ENCODE measurements around the gene MAMDC2.

DNA sequence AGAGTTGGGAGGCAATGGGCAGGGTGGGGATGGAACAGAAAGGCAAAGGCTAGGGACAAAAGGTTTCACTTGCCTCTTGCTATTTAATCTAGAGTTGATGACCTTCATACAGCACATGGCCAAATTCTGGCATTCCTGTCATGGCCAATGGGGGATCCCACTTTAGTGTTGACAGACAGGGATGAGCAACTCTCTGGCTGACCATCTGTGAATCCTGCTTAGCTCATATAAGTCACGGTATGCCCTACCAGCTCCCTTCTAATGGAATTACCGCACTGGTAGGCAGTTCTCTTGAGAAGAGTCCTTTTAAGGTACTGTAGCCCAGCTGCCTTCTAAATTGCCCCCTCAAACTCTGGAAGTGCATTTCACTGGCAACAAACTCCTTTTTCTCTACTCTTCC is 76.1 kb downstream of the MAMDC2 start:
- TF ChIP-seq EZH2 (IDR thresholded peaks at IDR 0.05; ENCODE audit: borderline replicate concordance, insufficient read depth, low read depth, low read length, poor library complexity, severe bottlenecking) = no peak
- TF ChIP-seq, protein P1, sequence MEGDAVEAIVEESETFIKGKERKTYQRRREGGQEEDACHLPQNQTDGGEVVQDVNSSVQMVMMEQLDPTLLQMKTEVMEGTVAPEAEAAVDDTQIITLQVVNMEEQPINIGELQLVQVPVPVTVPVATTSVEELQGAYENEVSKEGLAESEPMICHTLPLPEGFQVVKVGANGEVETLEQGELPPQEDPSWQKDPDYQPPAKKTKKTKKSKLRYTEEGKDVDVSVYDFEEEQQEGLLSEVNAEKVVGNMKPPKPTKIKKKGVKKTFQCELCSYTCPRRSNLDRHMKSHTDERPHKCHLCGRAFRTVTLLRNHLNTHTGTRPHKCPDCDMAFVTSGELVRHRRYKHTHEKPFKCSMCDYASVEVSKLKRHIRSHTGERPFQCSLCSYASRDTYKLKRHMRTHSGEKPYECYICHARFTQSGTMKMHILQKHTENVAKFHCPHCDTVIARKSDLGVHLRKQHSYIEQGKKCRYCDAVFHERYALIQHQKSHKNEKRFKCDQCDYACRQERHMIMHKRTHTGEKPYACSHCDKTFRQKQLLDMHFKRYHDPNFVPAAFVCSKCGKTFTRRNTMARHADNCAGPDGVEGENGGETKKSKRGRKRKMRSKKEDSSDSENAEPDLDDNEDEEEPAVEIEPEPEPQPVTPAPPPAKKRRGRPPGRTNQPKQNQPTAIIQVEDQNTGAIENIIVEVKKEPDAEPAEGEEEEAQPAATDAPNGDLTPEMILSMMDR (IDR thresholded peaks at IDR 0.05) = no peak

All from B cell (primary cell).